Measurements from ENCODE around the gene CPXM1.
"Not testable (repeated sequence)": the region's sequence is repeated elsewhere in the genome, so short reads cannot be mapped to it uniquely, and the experiment has no call there.

Gene CPXM1

DNA sequence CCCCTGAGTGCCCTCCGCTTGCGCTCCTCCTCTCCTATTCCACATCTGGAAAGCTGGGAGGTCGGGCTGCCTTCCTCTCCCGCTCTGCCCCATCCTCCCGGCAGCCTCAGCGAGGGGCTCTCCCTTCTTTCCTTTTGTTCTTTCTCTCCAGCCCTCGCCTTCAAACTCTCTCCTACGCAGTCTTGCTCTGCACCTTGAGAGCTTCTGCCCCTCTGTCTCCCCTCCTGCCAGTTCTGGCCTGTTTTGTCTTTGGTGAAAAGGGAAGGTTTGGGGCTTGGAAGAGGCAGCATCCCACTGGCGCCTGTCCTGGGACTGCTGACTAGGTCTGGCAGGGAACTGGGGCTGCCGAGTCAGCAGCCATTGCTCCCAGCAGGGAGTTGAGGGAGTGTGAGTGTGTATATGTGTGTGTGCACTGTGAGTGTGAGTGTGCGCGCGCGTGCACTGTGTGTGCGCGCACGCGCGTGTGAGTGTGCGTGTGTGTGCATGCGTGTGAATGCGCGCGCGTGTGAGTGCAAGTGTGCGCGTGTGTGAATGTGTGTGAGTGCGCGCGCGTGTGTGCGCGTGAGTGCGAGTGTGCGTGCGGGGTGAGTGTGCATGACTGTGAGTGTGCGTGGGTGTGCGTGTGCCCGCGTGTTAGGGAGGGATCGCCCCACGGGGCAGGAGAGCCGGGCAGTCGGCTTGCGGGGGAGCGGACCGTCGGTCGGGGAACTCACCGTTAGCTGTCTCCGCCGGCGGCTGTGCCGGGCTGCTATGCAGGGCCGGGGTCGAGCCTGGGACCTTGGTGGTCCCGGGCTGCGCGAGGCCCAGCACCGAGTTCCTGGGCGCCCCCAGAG is 523 bp downstream of the CPXM1 start:
- peak; percentile 35 for DNase-seq

DNA sequence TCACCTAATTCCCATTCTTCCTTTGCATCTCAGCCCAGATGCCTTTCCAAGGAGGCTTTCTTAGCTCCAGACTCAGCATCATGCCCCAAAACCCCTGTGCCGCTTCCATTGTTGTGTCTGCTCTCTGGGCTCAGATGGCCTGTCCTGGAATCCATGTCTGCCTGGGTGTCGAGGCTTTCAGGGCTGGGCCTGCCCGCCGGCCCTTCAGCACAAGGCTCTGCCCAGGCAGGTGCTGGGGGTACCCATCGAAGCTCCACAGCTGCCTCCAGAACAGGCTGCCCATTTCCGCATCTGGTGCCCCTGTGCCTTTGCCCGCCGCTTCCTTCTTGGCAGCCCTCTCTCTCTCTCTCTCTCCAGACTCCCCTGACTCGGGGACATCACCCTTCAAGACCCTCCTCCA is 1.2 kb downstream of the CPXM1 start:
- peak; percentile 8 for DNase-seq

DNA sequence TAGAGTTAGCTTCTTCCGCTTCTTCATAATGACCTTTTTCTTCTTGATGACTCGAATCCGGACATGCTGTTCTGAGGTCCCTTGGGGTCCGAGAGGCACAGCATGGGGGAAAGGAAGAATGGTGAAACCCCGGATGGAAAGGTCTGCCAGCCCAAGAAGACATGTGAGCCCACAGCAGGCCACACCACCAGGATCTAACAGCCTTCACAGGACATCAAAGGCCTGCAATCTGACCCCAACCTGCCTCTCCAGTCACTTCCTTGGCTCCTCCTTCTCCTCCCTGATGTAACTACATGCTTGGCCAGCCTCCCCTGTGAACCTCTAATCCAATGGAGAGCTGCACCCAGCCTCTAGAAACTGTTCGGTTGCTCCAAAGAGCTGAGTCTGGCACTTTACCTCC is 1.6 kb downstream of the CPXM1 start:
- DNase-seq: peak; percentile 27

- no peak for DNase-seq
These were observed 2.2 kb downstream of the CPXM1 start for GRCh38 chr20:2798095-2798805.

GRCh38 chr20:2797136-2797983 is 3.1 kb downstream of the CPXM1 start:
- peak; percentile 15 for DNase-seq

DNA sequence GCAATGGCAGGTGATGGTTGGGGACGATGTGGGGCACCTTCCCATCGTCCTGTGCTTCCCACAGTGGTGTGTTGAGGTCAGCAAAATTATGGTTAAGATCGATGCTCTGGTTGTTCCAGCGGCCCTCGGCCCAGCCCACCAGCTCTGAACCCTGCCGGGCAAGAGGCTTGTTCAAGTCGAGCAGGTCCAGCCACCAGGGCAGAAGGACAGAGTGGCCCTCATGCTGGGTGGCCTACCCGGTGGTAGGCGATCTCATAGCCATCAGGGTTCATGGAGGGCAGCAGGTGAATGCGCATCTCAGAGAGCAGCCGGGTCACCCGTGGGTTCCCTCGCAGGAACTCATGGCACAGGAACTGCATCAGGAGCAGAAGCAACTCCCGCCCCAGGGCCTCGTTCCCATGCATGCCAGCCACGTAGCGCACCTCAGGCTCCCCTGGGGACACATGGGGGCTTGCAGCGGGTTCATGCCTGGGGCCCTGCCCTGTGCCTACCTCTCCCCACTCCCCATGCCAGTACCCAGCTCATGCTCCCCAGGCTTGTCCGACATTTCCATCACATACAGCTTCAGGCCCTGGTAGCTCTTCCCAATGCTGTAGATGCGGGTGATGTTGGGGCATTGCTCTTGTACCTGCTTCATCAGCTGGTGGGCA is 4.3 kb downstream of the CPXM1 start:
- no peak for DNase-seq

- DNase-seq: peak; percentile 78
These were observed 5.0 kb downstream of the CPXM1 start for GRCh38 chr20:2795451-2795850.

GRCh38 chr20:2794866-2795447 is 5.5 kb downstream of the CPXM1 start:
- no peak for DNase-seq

DNA sequence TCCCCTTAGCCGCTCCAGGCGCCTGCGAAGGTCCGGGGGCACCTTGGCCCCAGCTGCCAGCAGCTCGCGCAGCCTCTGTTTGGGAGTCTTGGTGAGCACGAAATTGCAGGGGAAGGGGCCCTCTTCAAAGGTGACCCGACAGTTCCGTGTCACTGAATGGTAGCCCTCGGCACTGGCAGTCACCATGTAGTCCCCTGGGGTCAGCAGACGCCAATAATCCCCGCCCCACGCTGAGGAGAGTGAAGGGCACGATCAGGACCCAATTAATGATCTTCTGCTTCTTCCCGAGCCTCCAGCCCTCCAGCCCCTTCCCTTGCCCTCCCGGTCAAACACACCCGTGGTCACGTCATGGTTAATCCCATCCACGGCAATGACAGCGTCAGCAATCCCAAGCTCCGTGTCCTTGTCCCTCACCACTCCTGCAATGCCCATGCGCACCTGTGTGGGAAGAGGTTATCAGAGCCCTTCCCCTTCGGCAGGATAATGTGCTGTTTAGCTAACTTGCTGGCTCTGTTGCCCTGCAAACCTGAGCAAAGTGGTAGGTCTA is 6.2 kb downstream of the CPXM1 start:
- DNase-seq: no peak

DNA sequence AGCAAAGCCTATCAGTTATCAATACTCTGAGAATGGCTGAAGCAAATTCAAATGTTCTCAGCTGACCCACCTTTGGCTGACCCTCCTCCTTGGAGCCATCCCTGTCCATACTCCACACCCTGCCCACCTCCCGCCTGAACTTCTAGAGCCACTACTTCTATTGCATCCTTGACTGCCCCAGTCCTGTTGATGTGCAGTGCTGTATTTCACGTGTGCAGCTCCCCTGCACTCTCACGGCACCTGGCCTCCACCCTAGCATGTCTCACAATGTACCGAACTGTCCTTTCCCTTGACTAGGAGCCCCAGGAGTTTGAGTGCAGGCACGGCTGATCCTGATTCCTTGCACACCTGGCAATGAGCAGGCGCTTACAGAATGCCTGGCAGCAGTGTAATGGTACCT is 7.0 kb downstream of the CPXM1 start:
- no peak for DNase-seq

- no peak for DNase-seq
These were observed 16.4 kb downstream of the CPXM1 start for GRCh38 chr20:2783908-2784566.

DNA sequence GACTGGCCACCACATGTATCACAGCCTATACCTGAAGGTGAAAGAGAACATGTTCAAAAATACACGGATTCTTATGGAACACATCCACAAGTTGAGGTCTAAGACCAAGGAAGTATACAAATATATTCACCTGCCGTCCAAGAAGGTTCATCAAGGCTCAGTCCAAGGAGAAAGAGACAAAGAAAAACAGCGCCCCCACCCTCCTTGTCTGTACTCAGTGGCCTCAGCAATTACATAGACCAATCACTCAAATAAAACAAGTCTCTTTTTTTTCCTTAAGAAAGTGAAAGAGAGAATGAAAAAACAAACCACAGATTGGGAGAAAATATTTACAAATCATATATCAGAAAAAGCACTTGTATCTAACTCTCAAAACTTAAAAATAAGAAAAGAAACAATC is 19.5 kb downstream of the CPXM1 start:
- no peak for DNase-seq

DNA sequence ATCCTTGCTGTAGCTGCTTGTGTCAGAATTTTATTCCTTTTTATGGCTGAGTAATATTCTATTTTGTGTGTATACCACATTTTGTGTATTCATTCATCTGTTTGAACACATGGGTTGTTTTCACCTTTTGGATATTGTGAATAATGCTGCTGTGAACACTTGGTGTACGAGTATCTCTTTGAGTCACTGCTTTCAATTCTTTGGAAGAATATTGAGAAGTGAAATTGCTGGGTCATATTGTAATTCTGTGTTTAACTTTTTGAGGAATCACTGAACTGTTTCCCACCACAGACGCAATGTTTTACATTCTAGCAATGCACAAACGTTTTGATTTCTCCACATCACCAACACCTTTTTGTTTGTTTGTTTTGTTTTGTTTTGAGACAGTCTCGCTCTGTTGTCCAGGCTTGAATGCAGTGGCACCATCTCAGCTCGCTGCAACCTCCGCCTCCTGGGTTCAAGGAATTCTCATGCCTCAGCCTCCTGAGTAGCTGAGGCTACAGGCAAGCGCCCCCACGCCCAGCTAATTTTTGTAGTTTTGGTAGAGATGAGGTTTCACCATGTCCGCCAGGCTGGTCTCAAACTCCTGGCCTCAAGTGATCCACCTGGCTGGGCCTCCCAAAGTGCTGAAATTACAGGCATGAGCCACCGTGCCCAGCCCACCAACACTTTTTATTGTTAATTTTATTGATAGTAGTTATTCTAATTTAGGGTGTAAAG is 21.7 kb downstream of the CPXM1 start:
- DNase-seq: no peak

DNA sequence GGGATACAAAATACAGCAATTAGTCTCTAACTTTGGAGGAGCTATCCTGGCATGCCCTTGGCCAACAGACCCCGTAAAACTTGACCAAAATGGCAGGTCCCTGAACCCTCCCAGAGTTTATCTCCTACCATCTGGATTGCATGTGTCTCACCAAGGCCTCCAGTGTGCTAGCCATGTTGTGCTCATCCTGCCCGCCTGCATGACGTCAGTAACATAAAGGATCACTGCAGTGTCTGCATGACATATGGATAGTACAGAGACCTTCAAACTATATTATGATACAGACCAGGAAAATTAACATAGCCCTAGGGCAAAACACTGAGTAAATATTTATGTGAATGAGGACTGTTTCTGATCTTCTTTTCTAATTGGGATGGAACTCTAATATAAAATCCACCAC is 25.3 kb downstream of the CPXM1 start:
- no peak for DNase-seq

GRCh38 chr20:2773812-2774211 is 26.6 kb downstream of the CPXM1 start:
- no peak for DNase-seq

DNA sequence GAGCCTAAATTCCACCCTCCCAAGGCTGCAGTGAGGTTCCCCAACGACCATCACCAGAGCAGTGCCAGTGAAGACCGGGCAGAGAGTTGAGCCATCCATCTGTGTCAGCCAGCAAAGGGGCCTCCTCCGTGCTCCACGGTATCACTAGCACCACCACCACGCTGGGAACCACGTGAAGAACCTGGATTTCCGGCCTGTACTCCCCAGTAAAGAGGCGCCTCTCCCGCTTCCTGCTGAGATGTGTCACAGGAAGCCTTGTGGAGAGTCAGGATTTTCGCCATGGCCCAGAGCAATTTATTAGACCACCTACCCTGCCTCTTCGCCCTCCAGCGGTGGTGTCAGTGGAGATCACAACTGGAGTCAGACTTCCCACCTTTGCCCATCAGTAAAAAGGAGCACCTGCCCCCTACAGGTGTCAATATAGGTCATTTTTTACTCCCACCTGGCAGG is 28.8 kb downstream of the CPXM1 start:
- DNase-seq: no peak

DNA sequence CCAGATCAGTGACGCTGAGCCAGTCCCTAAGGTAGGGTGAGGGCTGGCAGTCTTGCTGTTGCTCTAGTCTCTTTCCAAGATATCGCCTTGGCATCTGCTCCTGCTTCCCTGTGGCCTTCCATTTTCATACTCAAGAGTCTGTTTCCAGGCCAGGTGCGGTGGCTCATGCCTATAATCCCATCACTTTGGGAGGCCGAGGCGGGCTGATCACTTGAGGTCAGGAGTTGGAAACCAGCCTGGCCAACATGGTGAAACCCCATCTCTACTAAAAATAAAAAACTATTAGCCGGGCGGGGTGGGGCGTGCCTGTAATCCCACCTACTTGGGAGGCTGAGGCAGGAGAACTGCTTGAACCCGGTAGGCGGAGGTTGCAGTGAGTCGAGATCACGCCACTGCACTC is 30.3 kb downstream of the CPXM1 start:
- DNase-seq: not testable (repeated sequence)

DNA sequence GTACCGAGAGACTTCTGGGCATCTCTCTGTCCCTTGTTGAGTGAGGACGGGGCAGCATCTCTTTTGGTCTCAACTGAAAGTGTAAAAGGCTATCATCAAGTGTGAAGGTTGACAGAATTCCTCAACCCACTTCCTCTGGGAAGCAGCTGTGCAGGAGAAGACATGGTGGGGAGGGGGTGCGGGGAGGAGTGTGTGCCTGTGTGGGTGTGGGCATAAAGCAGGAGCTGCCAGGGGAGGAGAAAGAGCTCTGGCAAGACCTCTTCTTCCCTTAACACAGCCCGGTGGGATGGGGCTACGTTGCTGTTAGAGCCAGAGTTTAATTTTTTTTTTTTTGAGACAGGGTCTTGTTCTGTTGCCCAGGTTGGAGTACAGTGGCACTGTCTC is 31.8 kb downstream of the CPXM1 start:
- DNase-seq: no peak

DNA sequence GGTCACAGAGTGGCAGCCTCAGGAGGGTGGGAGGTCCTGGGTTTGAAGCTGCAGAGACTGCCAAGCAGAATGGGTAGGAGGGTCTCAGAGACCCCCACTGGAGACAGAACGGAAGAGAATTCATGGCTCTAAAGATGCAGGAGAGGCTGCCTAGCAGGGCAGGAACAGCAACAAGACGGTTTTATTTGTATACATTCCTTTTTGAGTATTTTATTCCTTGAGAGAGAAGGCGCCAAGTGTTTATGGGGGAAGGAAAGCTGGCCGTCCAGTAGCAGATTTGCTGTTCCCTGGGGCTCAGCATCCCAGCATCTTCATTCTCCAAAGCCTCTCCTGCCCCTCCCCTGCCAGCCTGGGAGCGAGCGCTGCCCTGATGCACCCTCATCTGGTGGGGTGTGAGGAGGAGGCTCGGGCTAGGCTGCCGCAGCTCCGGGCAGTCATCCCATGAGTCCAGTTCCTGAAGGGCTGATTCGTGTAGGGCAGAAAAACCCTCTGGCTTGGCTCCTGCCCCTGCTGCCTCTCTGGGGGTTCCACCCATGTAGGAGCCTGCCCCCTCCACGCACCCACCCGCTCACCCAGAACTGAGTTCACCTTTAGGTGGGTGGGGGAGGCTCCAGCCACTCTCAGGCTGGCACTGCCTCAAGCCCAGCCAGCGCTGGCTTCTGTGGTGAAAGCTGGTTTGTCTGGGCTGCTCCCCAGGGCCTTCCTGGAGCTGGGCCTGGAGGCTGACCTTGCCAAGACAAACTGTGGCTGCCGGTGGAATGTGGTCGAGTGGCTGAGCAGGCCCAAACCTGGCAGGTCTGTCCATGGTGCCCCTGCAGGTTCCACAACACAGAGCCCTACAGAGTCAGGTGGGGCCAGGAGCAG is 32.4 kb downstream of the CPXM1 start:
- no peak for DNase-seq

GRCh38 chr20:2763186-2763585 is 37.2 kb downstream of the CPXM1 start:
- no peak for DNase-seq
